C4-2B (cell line): ENCODE data around the gene LRP5.

Source experiments
- H3K27ac ChIP-seq: fragments of 450-650 bp; 2 replicates; pipeline ENCODE4 v1.5.1; 2017
- CTCF ChIP-seq: fragments of 450-650 bp; conservative IDR thresholded peaks from 2 replicates; pipeline ENCODE4 v1.5.1; 2017; ENCODE audit warnings: mild to moderate bottlenecking
- ZFX ChIP-seq: fragments of 450-650 bp; IDR thresholded peaks from 2 replicates; pipeline ENCODE4 v1.6.1; 2017

LRP5 gene

DNA sequence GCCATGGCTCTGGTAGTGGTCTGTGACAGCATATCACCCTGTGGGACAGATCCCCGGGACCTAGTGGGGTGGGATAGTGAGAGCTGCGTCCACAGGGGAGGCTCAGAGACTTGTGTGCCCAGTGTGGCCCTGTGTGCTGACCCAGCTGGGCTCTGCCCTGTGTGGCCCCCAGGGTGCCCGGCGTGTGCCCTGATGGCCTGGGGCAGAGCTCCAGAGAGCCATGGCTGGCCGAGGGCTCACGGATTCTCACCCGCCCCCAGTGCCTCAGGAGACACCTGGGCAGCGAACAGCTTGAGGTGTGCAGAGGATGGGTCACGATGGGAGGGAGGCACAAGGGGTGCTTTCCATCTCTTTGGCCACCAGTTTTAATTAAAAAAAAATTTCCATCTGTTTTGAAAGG lies 11.8 kb downstream of the LRP5 start:
- TF ChIP-seq ZFX (no peak), CTCF (no peak)

DNA sequence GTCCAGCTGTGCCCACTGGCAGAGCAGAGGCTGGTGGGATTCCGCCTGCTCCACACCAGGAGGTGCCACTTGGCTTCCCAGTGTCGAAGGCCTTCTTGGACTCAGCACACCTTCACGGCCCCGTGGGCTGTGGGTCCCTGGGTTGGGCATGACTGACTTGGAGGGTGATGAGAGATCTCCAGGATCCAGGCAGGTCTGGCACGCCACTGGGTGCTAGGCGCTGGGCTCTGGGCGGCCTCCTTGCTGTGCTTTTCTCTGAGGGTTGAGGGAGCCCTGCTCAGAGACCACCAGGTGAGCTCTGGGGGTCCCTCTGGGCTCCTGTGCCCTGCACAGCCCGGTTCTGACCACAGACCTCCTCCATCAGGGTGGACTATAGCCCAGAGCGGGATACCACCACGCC lies 12.3 kb downstream of the LRP5 start:
- H3K27ac ChIP-seq = no peak overlapping the region
- TF ChIP-seq ZFX = no peak
- TF ChIP-seq CTCF = no peak

More for the DNA sequence above, 11.8 kb downstream of the LRP5 start:
- no peak overlapping the region for H3K27ac ChIP-seq

DNA sequence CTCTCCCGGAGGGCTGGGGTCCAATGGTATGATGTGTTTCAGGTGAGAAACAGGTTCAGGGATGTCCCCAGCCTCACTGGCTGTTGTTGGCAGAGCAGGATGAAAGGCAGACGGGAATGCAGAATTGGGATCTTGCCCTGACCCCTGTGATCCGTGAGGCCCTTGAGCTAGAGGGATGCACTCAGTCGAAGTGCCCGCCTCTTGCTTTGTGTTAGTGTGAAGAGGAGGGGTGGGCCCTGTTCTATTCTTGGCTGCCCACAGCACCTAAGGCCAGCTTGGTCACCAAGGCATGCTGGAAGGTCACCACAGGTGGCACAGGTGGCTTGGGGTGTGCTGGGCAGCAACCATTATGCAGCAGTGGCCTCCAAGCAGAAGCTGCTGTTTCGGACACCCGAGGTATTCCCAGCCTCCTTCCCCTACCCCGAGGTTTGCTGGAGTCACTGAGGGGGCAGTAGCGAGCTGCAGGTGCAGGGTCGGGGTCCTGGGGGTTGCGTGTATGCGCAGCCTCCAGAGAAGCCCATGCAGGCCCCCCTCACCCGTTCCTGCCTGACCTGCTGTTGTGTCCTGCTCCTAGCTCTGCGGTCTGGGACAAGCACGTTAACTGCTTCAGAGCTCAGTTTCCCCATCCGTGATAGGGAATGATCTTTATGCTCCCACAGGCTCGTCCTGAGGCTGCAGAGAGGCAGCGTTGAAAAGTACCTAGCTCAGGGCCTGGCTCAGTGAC lies 13.0 kb downstream of the LRP5 start:
- H3K27ac ChIP-seq = no peak overlapping the region

DNA sequence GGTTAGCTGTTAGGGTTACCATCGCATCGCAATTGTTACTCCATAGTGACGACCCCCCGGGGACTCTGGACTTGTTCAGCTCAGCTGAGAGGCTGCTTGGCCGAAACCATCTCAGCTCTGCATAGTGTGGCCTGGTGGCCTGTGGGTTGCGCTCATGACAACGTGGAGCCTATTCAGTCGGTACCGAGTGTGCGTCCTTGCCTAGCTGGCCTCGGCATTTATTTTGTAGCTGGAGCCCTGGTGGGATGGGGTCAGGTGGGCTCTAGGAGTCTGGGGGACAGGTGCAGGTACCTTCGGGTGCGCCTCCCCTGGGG lies 13.5 kb downstream of the LRP5 start:
- H3K27ac ChIP-seq = no peak overlapping the region
- TF ChIP-seq ZFX = no peak
- TF ChIP-seq CTCF = no peak

More for the DNA sequence above, 13.0 kb downstream of the LRP5 start:
- TF ChIP-seq CTCF = no peak
- TF ChIP-seq ZFX = no peak

GRCh38 chr11:68326334-68327215 lies 14.2 kb downstream of the LRP5 start:
- H3K27ac ChIP-seq = no peak overlapping the region
- TF ChIP-seq ZFX = no peak
- TF ChIP-seq CTCF = no peak

DNA sequence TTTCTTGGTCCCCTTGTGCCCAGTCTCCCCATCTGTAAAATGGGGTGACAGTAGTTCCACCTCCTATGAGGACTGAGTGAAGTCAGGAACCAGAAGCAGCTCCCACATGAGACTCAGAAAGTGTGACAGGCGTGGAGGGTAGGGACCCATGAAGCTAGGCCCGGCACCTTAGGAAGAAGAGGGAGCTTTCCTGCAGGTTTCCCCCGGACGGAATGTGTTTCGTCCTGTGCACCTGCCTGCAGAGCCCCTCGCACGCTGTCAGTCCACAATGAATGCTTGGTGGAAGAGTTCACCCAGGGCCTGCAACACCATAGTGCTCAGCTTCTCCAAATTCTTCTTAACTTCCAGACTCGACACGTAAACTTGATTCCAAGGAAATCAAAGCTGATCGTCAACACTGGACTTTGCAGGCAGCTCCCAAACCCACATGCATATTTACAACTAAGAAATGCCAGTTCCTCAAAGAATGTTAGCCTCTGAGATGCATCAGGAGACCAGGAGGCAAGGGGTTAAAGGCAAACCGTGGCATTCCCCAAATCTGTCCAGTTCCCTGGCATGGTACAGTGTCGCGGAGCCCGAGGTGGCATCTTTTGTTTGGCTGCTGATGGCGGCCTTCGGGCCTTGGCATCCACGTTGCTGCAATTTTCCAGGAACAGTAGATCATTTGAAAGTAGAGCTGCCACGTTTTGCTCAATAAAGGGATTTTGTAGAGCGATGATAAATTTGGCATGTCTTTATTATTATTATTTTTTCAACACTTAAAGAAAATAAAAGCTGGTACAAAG lies 15.4 kb downstream of the LRP5 start:
- H3K27ac ChIP-seq = no peak overlapping the region
- TF ChIP-seq ZFX = no peak
- TF ChIP-seq CTCF = no peak
